IMR-90 (cell line): ENCODE data around the gene HOXC5. TPM values are rescaled to one million over a fixed set of nuclear protein-coding genes. Genes with fewer than 3 reads are reported as not detected.

Experiments used
- ATAC-seq: fragments of 200-7000 bp; cut with Tn5 transposase; 2 replicates; pipeline ENCODE4 v1.9.1; 2020; ENCODE audit warnings: low read depth, mild to moderate bottlenecking, moderate library complexity
- BruUV-seq: library from RNA; stranded (reverse); fragments of 400-500 nt; replicated peaks from 2 replicates; lab custom pipeline; 2021; lab: Mats Ljungman, UMichigan
- CTCF ChIA-PET: fragments of 300-600 bp; formaldehyde crosslinking; extraction: SDS; loops from one replicate; lab custom pipeline; 2021; ENCODE audit warnings: antibody characterized with exemption; lab: Yijun Ruan, JAX
- POLR2A ChIA-PET: fragments of 300-600 bp; sonication (Branson Sonifier 250); formaldehyde crosslinking; loops from one replicate; lab custom pipeline; 2022; ENCODE audit warnings: antibody characterized with exemption; ENCODE audit not compliant: unreplicated experiment; lab: Charles Lee
- DNase-seq: peaks from one replicate; pipeline ENCODE4 v3.0.0; 2013
- H2AFZ ChIP-seq: replicated peaks from 2 replicates; pipeline ENCODE3; 2013; ENCODE audit warnings: low read length, mild to moderate bottlenecking; ENCODE audit not compliant: poor library complexity
- H2AK5ac ChIP-seq: 2 replicates; pipeline ENCODE4 v1.6.1; 2013; ENCODE audit warnings: low read depth, low read length, inconsistent platforms
- H2AK9ac ChIP-seq: replicated peaks from 2 replicates; pipeline ENCODE3; 2013; ENCODE audit warnings: mild to moderate bottlenecking, low read depth, low read length, moderate library complexity; ENCODE audit not compliant: poor library complexity
- H2BK120ac ChIP-seq: 2 replicates; pipeline ENCODE4 v1.6.1; 2013; ENCODE audit warnings: low read depth, low read length, inconsistent platforms
- H2BK15ac ChIP-seq: 3 replicates; pipeline ENCODE4 v1.6.1; 2013; ENCODE audit warnings: low read depth, low read length, inconsistent platforms
- H2BK20ac ChIP-seq: 2 replicates; pipeline ENCODE4 v1.6.1; 2013; ENCODE audit warnings: low read depth, mild to moderate bottlenecking, inconsistent platforms, low read length, moderate library complexity
- H2BK5ac ChIP-seq: 2 replicates; pipeline ENCODE4 v1.6.1; 2013; ENCODE audit warnings: mild to moderate bottlenecking, low read depth, low read length, inconsistent platforms; ENCODE audit not compliant: poor library complexity, severe bottlenecking
- H3K14ac ChIP-seq: replicated peaks from 2 replicates; pipeline ENCODE4 v1.6.1; 2013; ENCODE audit warnings: low read depth, low read length, inconsistent platforms
- H3K18ac ChIP-seq: 2 replicates; pipeline ENCODE4 v1.6.1; 2013; ENCODE audit warnings: low read depth, low read length, control low read depth
- H3K23ac ChIP-seq: 2 replicates; pipeline ENCODE4 v1.6.1; 2013; ENCODE audit warnings: low read depth, low read length, inconsistent platforms
- H3K27ac ChIP-seq: 2 replicates; pipeline ENCODE4 v1.5.1; 2013; ENCODE audit warnings: mild to moderate bottlenecking, control low read depth, low read length; ENCODE audit not compliant: insufficient read depth
- H3K27me3 ChIP-seq: 2 replicates; pipeline ENCODE4 v1.6.1; 2013; ENCODE audit warnings: low read length; ENCODE audit not compliant: control insufficient read depth, insufficient read depth
- H3K36me3 ChIP-seq: 2 replicates; pipeline ENCODE4 v1.6.1; 2013; ENCODE audit warnings: low read length, mixed read lengths; ENCODE audit not compliant: control insufficient read depth, insufficient read depth
- H3K4ac ChIP-seq: 2 replicates; pipeline ENCODE4 v1.6.1; 2013; ENCODE audit warnings: low read depth, low read length, inconsistent platforms
- H3K4me1 ChIP-seq: 2 replicates; pipeline ENCODE4 v1.6.1; 2013; ENCODE audit warnings: low read length, mixed read lengths; ENCODE audit not compliant: control insufficient read depth, insufficient read depth
- H3K4me2 ChIP-seq: 2 replicates; pipeline ENCODE4 v1.6.1; 2013; ENCODE audit warnings: low read depth, mild to moderate bottlenecking, control low read depth, low read length, moderate library complexity
- H3K4me3 ChIP-seq: 2 replicates; pipeline ENCODE4 v1.5.1; 2013; ENCODE audit warnings: low read depth, mild to moderate bottlenecking, control low read depth, low read length, moderate library complexity; ENCODE audit not compliant: insufficient read depth
- H3K56ac ChIP-seq: 2 replicates; pipeline ENCODE4 v1.6.1; 2013; ENCODE audit warnings: low read length, inconsistent platforms; ENCODE audit not compliant: insufficient read depth; ENCODE audit errors: extremely low read depth
- H3K79me1 ChIP-seq, 2 experiments: 2 replicates each; pipeline ENCODE4 v1.6.1; 2013; ENCODE audit warnings: low read length in 2 of 2, inconsistent platforms in 1 of 2, low read depth in 1 of 2
- H3K9ac ChIP-seq: 2 replicates; pipeline ENCODE4 v1.6.1; 2013; ENCODE audit warnings: low read depth, low read length, control low read depth
- H3K9me1 ChIP-seq: 2 replicates; pipeline ENCODE4 v1.6.1; 2013; ENCODE audit warnings: low read length, inconsistent platforms; ENCODE audit not compliant: insufficient read depth
- H3K9me3 ChIP-seq: 2 replicates; pipeline ENCODE4 v1.6.1; 2013; ENCODE audit warnings: low read length; ENCODE audit not compliant: control insufficient read depth, insufficient read depth
- H4K20me1 ChIP-seq: 2 replicates; pipeline ENCODE4 v1.6.1; 2013; ENCODE audit warnings: low read length, inconsistent platforms; ENCODE audit not compliant: insufficient read depth
- H4K5ac ChIP-seq: 2 replicates; pipeline ENCODE4 v1.6.1; 2013; ENCODE audit warnings: mild to moderate bottlenecking, low read depth, low read length, control low read depth
- H4K8ac ChIP-seq, 2 experiments: 2 replicates each; pipeline ENCODE4 v1.6.1; 2013; ENCODE audit warnings: low read depth in 2 of 2, low read length in 2 of 2, control low read depth in 1 of 2, inconsistent platforms in 1 of 2
- H4K91ac ChIP-seq: 2 replicates; pipeline ENCODE4 v1.6.1; 2013; ENCODE audit warnings: low read depth, low read length, inconsistent platforms; ENCODE audit not compliant: insufficient read depth
- BHLHE40 ChIP-seq: fragments of 150-350 bp; IDR thresholded peaks from 2 replicates; pipeline ENCODE4 v1.6.1; 2016; ENCODE audit warnings: mild to moderate bottlenecking, low read depth, low read length
- CEBPB ChIP-seq: IDR thresholded peaks from 2 replicates; pipeline ENCODE4 v1.6.1; 2012; ENCODE audit warnings: low read depth, low read length, improper control_type of control experiment
- ELK1 ChIP-seq: fragments of 150-350 bp; IDR thresholded peaks from 2 replicates; pipeline ENCODE4 v1.6.1; 2016; ENCODE audit warnings: low read depth, mild to moderate bottlenecking, low read length, moderate library complexity, borderline replicate concordance
- FOS ChIP-seq: fragments of 150-350 bp; IDR thresholded peaks from 2 replicates; pipeline ENCODE4 v1.6.1; 2016; ENCODE audit warnings: low read depth, low read length
- MAZ ChIP-seq: IDR thresholded peaks from 2 replicates; pipeline ENCODE4 v1.6.1; 2012; ENCODE audit warnings: low read depth, mild to moderate bottlenecking, low read length, improper control_type of control experiment, moderate library complexity, borderline replicate concordance
- MXI1 ChIP-seq: IDR thresholded peaks from 2 replicates; pipeline ENCODE4 v1.6.1; 2012; ENCODE audit warnings: low read depth, mild to moderate bottlenecking, low read length, moderate library complexity, borderline replicate concordance
- NFE2L2 ChIP-seq: fragments of 150-350 bp; IDR thresholded peaks from 2 replicates; pipeline ENCODE4 v1.6.1; 2016; ENCODE audit warnings: low read depth, mild to moderate bottlenecking, low read length
- RAD21 ChIP-seq: IDR thresholded peaks from 2 replicates; pipeline ENCODE4 v1.6.1; 2012; ENCODE audit warnings: low read length, improper control_type of control experiment
- SMC3 ChIP-seq: fragments of 150-350 bp; IDR thresholded peaks from 2 replicates; pipeline ENCODE4 v1.6.1; 2016; ENCODE audit warnings: low read depth, mild to moderate bottlenecking, antibody characterized with exemption, low read length, moderate library complexity
- USF2 ChIP-seq: fragments of 150-350 bp; IDR thresholded peaks from 2 replicates; pipeline ENCODE4 v1.6.1; 2017; ENCODE audit warnings: mild to moderate bottlenecking, antibody characterized with exemption, low read length, low read depth
- WGBS, 2 experiments: methylation state at CpG; one replicate each; pipeline versions ENCODE4 v1.1.5 to v1.1.7; 2013; ENCODE audit warnings: missing lambda C conversion rate in 2 of 2; ENCODE audit not compliant: insufficient read length in 1 of 2; ENCODE audit errors: extremely low coverage in 2 of 2; 5-methylcytosine and 5-hydroxymethylcytosine counted together
- dilution Hi-C: fragments of 300-500 bp; cut with HindIII; formaldehyde crosslinking; loops from one replicate; pipeline ENCODE4 v1.14.3; 2018; ENCODE audit warnings: low sequenced_read_pairs; ENCODE audit not compliant: unreplicated experiment
- in situ Hi-C: fragments of 300-500 bp; cut with MboI; formaldehyde crosslinking; loops from 3 replicates; pipeline ENCODE4 v1.14.3; 2019; ENCODE audit warnings: low sequenced_read_pairs, inconsistent platforms, mixed read lengths
- intact Hi-C: fragments of 100-400 bp; cut with micrococcal nuclease; formaldehyde crosslinking; loops from 2 replicates; pipeline ENCODE4 v1.10.0; 2022
- polyA plus RNA-seq, 3 experiments: library from polyadenylated mRNA; depleted of rRNA; stranded (reverse); fragments of >200 nt; gene quantifications; 2 replicates each; pipeline ENCODE4 v1.2.3, GENCODE V29; 2012; ENCODE audit warnings: low replicate concordance in 1 of 3
- total RNA-seq: library from RNA; depleted of rRNA; stranded (reverse); fragments of >200 nt; gene quantifications from 2 replicates; pipeline ENCODE4 v1.2.3, GENCODE V29; 2012
- TF ChIP-seq, protein P1 (sequence below): conservative IDR thresholded peaks from 2 replicates; pipeline ENCODE4 v1.5.1; 2012; ENCODE audit warnings: mild to moderate bottlenecking, low read depth, low read length, improper control_type of control experiment

Gene HOXC5
- total and polyA plus RNA-seq, 2 of the 4 experiments (the other 2 are of a cell fraction): not detected

DNA sequence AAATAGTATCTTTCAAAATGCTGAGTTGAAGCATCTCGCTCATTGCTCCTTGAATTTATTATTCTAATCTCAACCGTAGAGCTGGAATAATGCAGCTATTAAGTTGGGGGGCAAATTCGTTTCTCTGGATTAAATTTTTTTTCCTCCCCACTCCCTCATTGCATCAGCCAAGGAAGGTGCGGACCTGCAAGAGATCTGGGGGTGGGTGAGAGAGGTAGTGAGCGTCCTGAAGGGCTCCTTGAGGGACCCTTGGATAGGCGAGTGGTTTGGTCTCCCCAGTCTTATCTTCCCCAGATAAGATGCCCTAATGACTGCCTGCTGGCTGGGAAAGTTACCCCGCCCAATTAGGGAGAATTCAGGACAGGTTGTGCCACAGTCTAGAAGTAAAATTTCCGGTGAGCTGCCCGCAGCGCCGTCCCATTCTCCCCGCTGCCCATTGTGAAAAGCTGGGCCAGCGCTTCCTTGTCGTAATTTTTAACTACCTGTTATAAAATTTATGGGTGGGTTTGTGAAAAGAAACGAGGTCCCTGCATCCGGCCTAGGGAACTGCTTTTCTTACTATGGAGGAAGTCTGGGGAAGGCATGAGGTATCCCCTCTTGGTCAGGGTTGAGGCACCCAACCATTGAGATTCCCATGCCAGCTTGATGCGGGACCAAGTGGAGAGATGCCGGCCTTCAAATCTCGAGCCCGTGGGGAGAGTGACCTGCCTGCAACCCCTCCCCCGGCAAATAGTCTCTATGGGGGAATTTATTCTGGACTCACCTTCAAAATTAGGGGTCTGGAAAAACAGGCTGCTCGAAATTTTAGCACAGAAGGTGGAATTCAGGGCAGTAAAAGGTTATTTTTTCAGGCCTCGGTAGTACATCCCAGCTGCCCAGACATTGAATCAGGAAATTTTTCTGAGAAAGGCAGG, 17.6 kb upstream of the HOXC5 start:
- no peak overlapping the region for H4K8ac ChIP-seq
- H3K23ac ChIP-seq: no peak overlapping the region
- no peak overlapping the region for H3K4me2 ChIP-seq
- H3K4ac ChIP-seq: no peak overlapping the region
- no peaks in the 10 kb centered on the region for H3K9me1 ChIP-seq
- no peak overlapping the region for H3K56ac ChIP-seq
- H3K18ac ChIP-seq: no peak overlapping the region
- H3K4me1 ChIP-seq: no peaks in the 10 kb centered on the region
- H4K20me1 ChIP-seq: no peaks in the 10 kb centered on the region
- H3K9ac ChIP-seq: no peak overlapping the region
- no peak overlapping the region for H2AK9ac ChIP-seq
- H4K91ac ChIP-seq: no peak overlapping the region
- no peak overlapping the region for H2BK5ac ChIP-seq
- H3K27ac ChIP-seq: no peak overlapping the region
- dilution Hi-C loops (no loop called here), in situ Hi-C loops (no loop called here), intact Hi-C loops (no loop called here)
- 31% methylated on average over 3 of the region's 23 CpGs; no CpG with 5 or more reads in 1 of the 2 experiments for WGBS, 2 experiments
- H2AK5ac ChIP-seq: no peak overlapping the region
- H4K5ac ChIP-seq: no peak overlapping the region
- H3K79me1 ChIP-seq: no peaks in the 10 kb centered on the region
- no peak overlapping the region for H2BK15ac ChIP-seq
- peaks cover 89% of the 10 kb centered on the region for H3K27me3 ChIP-seq
- BruUV-seq: no TSS peak
- H3K4me3 ChIP-seq: no peak overlapping the region
- no peak overlapping the region for H2BK120ac ChIP-seq
- no peak overlapping the region for H3K14ac ChIP-seq
- POLR2A ChIA-PET: no interaction called here
- DNase-seq: no peak
- no peak overlapping the region for H2BK20ac ChIP-seq
- TF ChIP-seq ELK1 (no peak), BHLHE40 (no peak), SMC3 (no peak), MAZ (no peak), FOS (no peak), CEBPB (no peak), USF2 (no peak), NFE2L2 (no peak), RAD21 (no peak), MXI1 (no peak)
- TF ChIP-seq, protein P1, sequence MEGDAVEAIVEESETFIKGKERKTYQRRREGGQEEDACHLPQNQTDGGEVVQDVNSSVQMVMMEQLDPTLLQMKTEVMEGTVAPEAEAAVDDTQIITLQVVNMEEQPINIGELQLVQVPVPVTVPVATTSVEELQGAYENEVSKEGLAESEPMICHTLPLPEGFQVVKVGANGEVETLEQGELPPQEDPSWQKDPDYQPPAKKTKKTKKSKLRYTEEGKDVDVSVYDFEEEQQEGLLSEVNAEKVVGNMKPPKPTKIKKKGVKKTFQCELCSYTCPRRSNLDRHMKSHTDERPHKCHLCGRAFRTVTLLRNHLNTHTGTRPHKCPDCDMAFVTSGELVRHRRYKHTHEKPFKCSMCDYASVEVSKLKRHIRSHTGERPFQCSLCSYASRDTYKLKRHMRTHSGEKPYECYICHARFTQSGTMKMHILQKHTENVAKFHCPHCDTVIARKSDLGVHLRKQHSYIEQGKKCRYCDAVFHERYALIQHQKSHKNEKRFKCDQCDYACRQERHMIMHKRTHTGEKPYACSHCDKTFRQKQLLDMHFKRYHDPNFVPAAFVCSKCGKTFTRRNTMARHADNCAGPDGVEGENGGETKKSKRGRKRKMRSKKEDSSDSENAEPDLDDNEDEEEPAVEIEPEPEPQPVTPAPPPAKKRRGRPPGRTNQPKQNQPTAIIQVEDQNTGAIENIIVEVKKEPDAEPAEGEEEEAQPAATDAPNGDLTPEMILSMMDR: no peak
- no peak for ATAC-seq
- no peaks in the 10 kb centered on the region for H3K36me3 ChIP-seq
- peaks cover 4% of the 10 kb centered on the region for H3K9me3 ChIP-seq
- H2AFZ ChIP-seq: no peak overlapping the region
- CTCF ChIA-PET: interaction anchor here (0.9 kb wide), 1 partner anchor 176 kb away, joined by 4 read pairs; no protein-coding TSS in a partner anchor
